IPS-11a (cell line): Measurements from ENCODE around the gene TP53RK.

Experiments
- H3K4me3 ChIP-seq: one replicate; pipeline ENCODE4 v1.5.1; 2013; ENCODE audit warnings: low read depth, low read length, control low read depth

TP53RK gene

DNA sequence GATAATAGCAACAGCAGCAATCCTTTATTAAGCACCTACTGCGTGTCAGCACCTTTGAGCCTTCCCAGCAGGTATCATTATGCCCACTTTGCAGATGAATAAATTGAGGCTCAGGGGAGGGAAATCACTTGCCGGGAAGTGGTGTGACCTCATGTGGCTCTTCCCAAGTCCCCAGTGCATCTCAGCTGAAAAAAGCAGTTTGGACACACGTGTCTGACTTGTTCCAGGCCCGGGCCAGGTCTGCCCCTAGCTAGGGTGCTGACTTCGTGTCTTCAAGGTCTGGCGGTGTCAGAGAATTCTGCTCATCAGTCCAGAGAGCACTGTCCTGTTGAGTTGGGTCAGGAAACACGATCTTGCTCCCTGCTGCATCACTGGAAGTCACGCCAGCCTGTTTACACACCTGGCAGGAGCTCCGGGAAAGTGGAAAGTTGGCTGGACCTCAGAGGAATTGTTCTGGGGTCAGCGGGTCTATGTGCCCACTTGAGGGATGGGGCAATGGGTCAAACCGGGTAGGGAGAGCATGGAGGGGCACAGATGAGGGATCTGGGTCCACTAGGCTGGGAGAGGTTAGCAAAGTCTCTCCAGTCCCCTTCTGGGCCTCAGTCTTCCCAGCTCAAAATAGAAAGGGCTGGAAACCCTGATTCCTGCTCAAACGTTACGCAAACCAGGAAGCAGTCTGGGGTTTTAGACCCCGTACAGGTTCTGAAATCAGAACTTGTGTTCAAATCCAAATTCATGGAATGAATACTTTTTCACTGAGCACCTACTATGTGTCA, 48.5 kb downstream of the TP53RK start:
- no peak overlapping the region for H3K4me3 ChIP-seq

DNA sequence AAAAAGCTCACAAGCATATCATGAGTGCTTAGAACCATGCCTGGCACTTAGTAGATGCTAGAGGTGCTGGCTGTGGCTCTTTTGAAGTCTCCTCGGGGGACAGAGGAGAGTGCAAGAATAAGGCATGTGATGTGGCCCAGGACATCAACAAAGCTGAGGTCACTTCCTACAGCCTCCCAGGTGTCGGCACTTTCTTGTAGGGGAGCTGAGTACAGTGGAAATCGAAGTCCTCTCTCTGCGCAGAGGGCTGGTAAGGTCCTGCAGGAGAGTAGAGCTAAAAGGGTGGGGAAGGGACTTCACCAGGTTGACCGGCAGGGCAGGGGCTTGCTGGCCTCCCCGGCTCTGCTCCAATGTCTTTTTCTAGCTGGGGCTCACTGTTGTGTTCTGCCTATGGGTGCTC, 49.2 kb downstream of the TP53RK start:
- no peak overlapping the region for H3K4me3 ChIP-seq

DNA sequence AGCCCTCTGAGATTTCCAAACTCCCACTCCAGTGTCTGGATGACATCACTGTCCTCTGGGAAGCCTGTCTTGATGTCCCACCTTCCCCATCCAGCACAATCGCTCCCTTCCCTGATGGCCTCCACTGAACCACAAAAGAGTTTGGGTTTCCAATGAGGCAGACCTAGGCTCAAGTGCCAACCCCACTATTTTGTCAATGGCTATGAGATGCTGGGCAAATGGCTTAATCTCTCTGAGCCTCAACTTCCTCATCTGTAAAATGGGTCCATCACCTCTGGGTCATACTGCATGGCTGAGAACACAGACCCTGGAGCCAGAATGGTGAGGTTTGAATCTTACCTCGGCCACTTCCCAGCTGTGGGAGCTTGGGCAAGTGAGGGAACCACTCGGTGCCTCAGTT, 49.7 kb downstream of the TP53RK start:
- H3K4me3 ChIP-seq = no peak overlapping the region

DNA sequence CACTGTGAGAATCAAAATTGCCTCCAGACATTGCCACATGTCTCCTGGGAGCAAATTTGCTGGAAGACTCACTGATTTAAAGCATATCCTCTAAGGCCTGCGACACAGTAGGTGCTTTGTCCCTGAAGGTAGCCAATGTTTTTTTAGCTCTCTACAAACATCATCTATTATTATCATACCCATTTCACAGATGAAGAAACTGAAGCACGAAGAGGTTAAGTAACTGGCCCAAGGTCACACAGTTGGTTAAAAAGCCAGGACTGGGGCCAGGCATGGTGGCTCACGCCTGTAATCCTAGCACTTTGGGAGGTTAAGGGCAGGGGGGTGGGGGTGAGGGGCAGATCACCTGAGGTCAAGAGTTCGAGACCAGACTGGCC, 50.4 kb downstream of the TP53RK start:
- H3K4me3 ChIP-seq = no peak overlapping the region

DNA sequence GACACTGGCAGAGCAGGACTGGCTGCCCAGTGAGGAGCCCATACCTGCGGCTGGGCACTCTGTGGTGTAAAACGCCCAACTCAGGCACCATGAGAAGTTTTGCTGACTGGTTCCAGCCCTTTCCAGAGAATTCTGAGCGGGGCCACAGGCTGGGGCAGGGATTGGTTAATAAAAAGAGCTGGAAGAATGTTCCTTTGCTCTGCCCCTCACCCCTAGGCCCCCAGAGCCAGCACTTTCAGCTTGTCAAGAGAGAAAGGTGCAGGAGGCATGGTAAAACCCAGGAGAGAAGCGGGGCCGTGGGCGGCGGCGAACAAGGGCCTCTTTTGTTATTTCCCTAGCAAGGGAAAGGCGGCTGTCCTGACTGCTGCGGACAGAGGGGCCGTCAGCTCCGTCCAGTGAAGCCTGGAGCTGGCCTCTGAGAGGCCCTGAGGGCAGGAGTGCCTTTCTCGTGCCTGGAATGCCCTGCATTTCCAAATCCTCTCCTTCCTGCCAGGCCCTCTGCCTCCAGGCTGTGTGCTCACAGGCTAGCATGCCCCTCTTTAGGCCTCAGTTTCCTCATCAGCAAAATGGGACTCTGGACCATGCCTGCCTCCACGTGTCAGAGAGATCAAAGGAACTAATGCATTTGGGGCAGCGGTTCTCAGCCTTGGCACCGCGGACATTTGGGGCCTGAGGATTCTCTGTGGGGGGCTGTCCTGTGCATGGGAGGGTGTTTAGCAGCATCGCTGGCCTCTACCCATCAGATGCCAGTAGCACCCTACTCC, 50.9 kb downstream of the TP53RK start:
- no peak overlapping the region for H3K4me3 ChIP-seq

DNA sequence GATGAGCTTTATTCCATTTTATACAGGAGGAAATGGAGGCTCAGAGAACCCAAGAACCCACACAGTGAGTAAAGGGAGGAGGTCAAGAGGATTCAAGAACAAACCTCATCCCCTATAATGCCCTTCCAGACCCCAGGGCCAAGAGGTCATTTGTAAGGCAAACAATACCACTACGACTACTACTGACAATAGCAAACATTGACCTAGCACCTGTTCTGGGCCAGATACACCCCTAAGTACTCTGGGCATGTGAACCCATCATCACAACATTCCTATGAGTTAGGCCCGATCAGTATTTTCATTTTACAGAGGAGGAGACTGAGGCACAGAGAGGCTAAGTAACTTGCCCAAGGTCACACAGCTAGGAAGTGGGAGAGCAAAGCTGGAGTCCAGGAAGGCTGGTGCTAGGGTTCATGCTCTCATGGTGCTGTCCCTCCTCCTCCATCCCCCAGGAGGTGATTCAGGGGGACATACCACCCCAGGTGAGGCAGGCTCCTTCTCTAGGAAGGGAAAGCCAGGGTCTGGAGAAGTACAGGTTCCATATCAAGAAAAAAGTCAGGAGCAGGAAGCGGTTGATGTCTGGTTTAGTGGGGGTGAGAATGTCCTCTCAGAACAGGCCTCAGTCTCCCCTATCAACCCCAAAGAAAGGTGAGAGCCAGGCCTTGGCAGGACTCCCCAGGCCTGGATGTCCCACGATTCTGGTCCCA, 51.7 kb downstream of the TP53RK start:
- H3K4me3 ChIP-seq = no peak overlapping the region

DNA sequence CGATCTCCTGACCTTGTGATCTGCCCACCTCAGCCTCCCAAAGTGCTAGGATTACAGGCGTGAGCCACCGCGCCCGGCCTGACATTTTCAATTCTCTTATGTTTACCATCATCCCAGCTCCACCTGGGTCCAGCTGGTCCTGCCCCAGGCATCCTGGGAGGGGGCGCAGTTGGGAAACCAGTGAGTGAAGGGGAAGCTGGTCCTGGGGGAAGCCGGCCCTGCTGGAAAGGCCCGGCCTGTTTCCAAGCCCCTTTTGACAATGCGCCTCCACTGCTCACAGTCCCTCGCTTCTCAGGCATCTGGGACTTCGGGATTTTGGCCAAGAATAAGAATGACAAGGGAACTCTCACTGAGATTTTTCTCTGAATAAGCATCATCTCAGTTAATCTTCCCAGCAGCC, 52.2 kb downstream of the TP53RK start:
- H3K4me3 ChIP-seq = no peak overlapping the region

DNA sequence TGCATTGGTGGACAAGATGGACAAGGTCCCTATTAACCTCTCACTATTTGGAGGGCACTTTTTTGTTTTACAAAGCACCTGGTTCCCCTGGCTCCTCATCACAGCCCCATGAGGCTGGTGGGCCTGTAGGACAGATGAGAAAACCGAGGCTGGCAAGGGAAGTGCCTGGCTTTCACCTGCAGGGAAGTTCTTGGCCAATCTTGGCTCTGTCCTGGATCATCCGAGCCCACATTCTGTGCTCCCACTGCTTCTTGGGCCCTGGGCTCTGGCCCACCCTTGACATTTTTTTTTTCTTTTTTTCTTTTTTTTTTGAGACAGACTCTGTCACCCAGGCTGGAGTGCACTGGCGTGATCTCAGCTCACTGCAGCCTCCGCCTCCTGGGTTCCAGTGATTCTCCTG, 52.7 kb downstream of the TP53RK start:
- H3K4me3 ChIP-seq = no peak overlapping the region

DNA sequence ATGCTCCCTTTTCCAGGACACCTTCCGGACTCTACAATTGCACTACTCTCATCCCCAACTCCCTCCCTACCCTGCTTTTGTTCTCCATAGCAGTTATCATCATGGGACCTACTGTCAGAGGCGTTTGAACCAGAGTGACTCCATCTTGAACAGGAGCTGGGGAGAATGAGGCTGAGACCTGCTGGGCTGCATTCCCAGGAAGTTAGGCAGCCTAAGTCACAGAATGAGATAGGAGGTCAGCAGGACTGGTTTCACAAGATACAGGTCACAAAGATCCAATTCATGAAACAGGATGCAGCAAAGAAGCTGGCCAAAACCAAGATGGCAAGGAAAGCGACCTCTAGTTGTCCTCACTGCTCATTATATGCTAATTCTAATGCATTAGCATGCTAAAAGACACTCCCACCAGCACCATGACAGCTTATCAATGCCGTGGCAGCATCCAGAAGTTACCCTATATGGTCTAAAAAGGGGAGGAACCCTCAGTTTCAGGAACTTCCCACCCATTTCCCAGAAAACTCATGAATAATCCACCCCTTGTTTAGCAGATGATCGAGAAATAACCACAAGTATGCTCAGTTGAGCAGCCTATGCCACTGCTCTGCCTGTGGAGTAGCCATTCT, 53.6 kb downstream of the TP53RK start:
- H3K4me3 ChIP-seq = no peak overlapping the region

DNA sequence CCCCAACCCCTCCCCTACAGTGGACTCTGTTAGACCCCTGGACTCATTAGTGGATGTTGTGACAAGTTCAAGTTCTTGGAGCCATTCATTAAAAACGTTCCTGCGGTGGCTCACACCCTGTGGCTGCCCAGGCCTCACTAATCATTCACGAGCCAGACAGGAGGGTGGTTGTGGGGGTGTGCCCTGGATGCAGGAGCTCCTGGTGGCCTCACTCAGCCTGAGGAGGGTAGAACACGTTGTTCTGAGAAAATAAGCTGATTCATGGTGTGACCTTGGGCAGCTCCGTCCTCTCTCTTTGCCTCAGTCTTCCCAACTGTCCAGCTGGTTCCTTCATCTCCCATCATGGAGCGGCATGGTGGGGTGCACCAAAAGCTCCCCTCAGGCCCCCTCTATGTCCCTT, 54.7 kb downstream of the TP53RK start:
- no peak overlapping the region for H3K4me3 ChIP-seq
